Mesendoderm (in vitro differentiated cells): ENCODE data around the gene ABCB8.
"Not testable (repeated sequence)": the region's sequence is repeated elsewhere in the genome, so short reads cannot be mapped to it uniquely, and the experiment has no call there.

Experiments used
- DNase-seq: peaks from one replicate; pipeline ENCODE4 v3.0.0; 2013
- H2AK5ac ChIP-seq: 2 replicates; pipeline ENCODE4 v1.6.1; 2013; ENCODE audit warnings: low read length, inconsistent platforms
- H2BK120ac ChIP-seq: 2 replicates; pipeline ENCODE4 v1.6.1; 2013; ENCODE audit warnings: low read depth, mild to moderate bottlenecking, low read length, moderate library complexity, mixed read lengths
- H2BK15ac ChIP-seq: replicated peaks from 2 replicates; pipeline ENCODE4 v1.6.1; 2013; ENCODE audit warnings: low read depth, mild to moderate bottlenecking, moderate library complexity
- H2BK5ac ChIP-seq: 2 replicates; pipeline ENCODE4 v1.6.1; 2013; ENCODE audit warnings: low read length, inconsistent platforms
- H3K18ac ChIP-seq: 2 replicates; pipeline ENCODE4 v1.6.1; 2013; ENCODE audit warnings: mild to moderate bottlenecking, low read length, mixed read lengths
- H3K23ac ChIP-seq: one replicate; pipeline ENCODE4 v1.6.1; 2013; ENCODE audit warnings: low read length
- H3K27ac ChIP-seq: 2 replicates; pipeline ENCODE4 v1.5.1; 2013; ENCODE audit warnings: low read depth, mild to moderate bottlenecking, inconsistent platforms, low read length, moderate library complexity
- H3K27me3 ChIP-seq: 2 replicates; pipeline ENCODE4 v1.6.1; 2013; ENCODE audit warnings: low read length, control low read depth, mild to moderate bottlenecking, inconsistent platforms; ENCODE audit not compliant: insufficient read depth, poor library complexity
- H3K36me3 ChIP-seq: 2 replicates; pipeline ENCODE4 v1.6.1; 2013; ENCODE audit warnings: low read length, inconsistent platforms; ENCODE audit not compliant: control insufficient read depth, insufficient read depth
- H3K4ac ChIP-seq: one replicate; pipeline ENCODE4 v1.6.1; 2013; ENCODE audit warnings: low read depth, mild to moderate bottlenecking, low read length, moderate library complexity
- H3K4me1 ChIP-seq: 2 replicates; pipeline ENCODE4 v1.6.1; 2013; ENCODE audit warnings: low read depth, low read length, inconsistent platforms; ENCODE audit not compliant: control insufficient read depth
- H3K4me2 ChIP-seq: 2 replicates; pipeline ENCODE4 v1.6.1; 2013; ENCODE audit warnings: low read length
- H3K4me3 ChIP-seq: 2 replicates; pipeline ENCODE4 v1.5.1; 2013; ENCODE audit warnings: mild to moderate bottlenecking, low read length
- H3K56ac ChIP-seq: one replicate; pipeline ENCODE4 v1.6.1; 2013; ENCODE audit warnings: low read length
- H3K79me1 ChIP-seq: 2 replicates; pipeline ENCODE4 v1.6.1; 2013; ENCODE audit warnings: low read length, inconsistent platforms
- H3K79me2 ChIP-seq: 2 replicates; pipeline ENCODE4 v1.6.1; 2013; ENCODE audit warnings: mild to moderate bottlenecking, low read length; ENCODE audit not compliant: control insufficient read depth, insufficient read depth
- H3K9ac ChIP-seq: 2 replicates; pipeline ENCODE4 v1.6.1; 2013; ENCODE audit warnings: low read length, inconsistent platforms
- H4K5ac ChIP-seq: one replicate; pipeline ENCODE4 v1.6.1; 2013; ENCODE audit warnings: low read length
- H4K8ac ChIP-seq: one replicate; pipeline ENCODE4 v1.6.1; 2013; ENCODE audit warnings: low read depth, mild to moderate bottlenecking, control low read depth, low read length, moderate library complexity
- WGBS: extraction: QIAGEN DNeasy Blood & Tissue Kit; methylation state at CpG from one replicate; pipeline ENCODE4 v1.1.7; 2013; ENCODE audit warnings: low lambda C conversion rate, missing lambda C conversion rate; ENCODE audit not compliant: insufficient coverage; ENCODE audit errors: extremely low coverage; 5-methylcytosine and 5-hydroxymethylcytosine counted together

ABCB8 gene

GRCh38 chr7:151040616-151041375, 12.5 kb downstream of the ABCB8 start:
- no peak overlapping the region for H2BK120ac ChIP-seq
- no peak overlapping the region for H3K23ac ChIP-seq
- no peak overlapping the region for H2BK15ac ChIP-seq
- H2BK5ac ChIP-seq, result no peak overlapping the region
- no peak overlapping the region for H4K5ac ChIP-seq
- no peak overlapping the region for H3K18ac ChIP-seq
- no peak overlapping the region for H4K8ac ChIP-seq
- DNase-seq, result no peak
- H3K79me2 ChIP-seq, result no peaks in the 10 kb centered on the region
- H3K56ac ChIP-seq, result no peak overlapping the region
- no peaks in the 10 kb centered on the region for H3K79me1 ChIP-seq
- no peak overlapping the region for H3K27ac ChIP-seq
- H3K36me3 ChIP-seq, result peaks cover 2% of the 10 kb centered on the region
- WGBS, result no CpG with 5 or more reads among the region's 30 CpGs
- no peak overlapping the region for H3K4me2 ChIP-seq
- H2AK5ac ChIP-seq, result no peak overlapping the region
- H3K4me1 ChIP-seq, result no peaks in the 10 kb centered on the region
- no peaks in the 10 kb centered on the region for H3K27me3 ChIP-seq
- no peak overlapping the region for H3K4ac ChIP-seq
- H3K9ac ChIP-seq, result no peak overlapping the region
- H3K4me3 ChIP-seq, result no peak overlapping the region

GRCh38 chr7:151043449-151043848, 15.2 kb downstream of the ABCB8 start:
- H3K4me1 ChIP-seq, H3K27me3 ChIP-seq, H3K4me3 ChIP-seq, H4K5ac ChIP-seq, H3K36me3 ChIP-seq, H3K4ac ChIP-seq, H3K9ac ChIP-seq, H3K23ac ChIP-seq, H2BK5ac ChIP-seq, H2BK120ac ChIP-seq, H2BK15ac ChIP-seq, H2AK5ac ChIP-seq, H3K79me1 ChIP-seq, H4K8ac ChIP-seq, H3K79me2 ChIP-seq, H3K27ac ChIP-seq, H3K56ac ChIP-seq, H3K18ac ChIP-seq, DNase-seq, H3K4me2 ChIP-seq: not testable (repeated sequence)
- WGBS, result no CpG with 5 or more reads among the region's 10 CpGs

- Histone ChIP-seq H4K5ac (no peak overlapping the region), H2BK5ac (no peak overlapping the region), H3K9ac (no peak overlapping the region), H3K79me2 (no peaks in the 10 kb centered on the region), H3K4me2 (no peak overlapping the region), H3K4me3 (no peak overlapping the region), H3K4ac (no peak overlapping the region), H3K36me3 (no peaks in the 10 kb centered on the region), H4K8ac (no peak overlapping the region), H3K4me1 (no peaks in the 10 kb centered on the region), H2BK15ac (no peak overlapping the region), H3K18ac (no peak overlapping the region), H3K56ac (no peak overlapping the region), H2AK5ac (no peak overlapping the region), H3K27ac (no peak overlapping the region), H2BK120ac (no peak overlapping the region), H3K23ac (no peak overlapping the region), H3K79me1 (no peaks in the 10 kb centered on the region), H3K27me3 (no peaks in the 10 kb centered on the region)
- DNase-seq, result no peak
- no CpG with 5 or more reads among the region's 20 CpGs for WGBS
Measured at GRCh38 chr7:151043959-151044358, 15.7 kb downstream of the ABCB8 start.

GRCh38 chr7:151045262-151045661, 17.0 kb downstream of the ABCB8 start:
- no peak overlapping the region for H3K9ac ChIP-seq
- H2BK15ac ChIP-seq, result no peak overlapping the region
- H3K4ac ChIP-seq, result no peak overlapping the region
- no peak overlapping the region for H4K8ac ChIP-seq
- H3K4me1 ChIP-seq, result no peaks in the 10 kb centered on the region
- no peak overlapping the region for H3K23ac ChIP-seq
- WGBS, result no CpG with 5 or more reads among the region's 11 CpGs
- H3K27ac ChIP-seq, result no peak overlapping the region
- no peak overlapping the region for H3K4me2 ChIP-seq
- DNase-seq, result no peak
- H3K27me3 ChIP-seq, result peaks cover under 1% of the 10 kb centered on the region
- H3K56ac ChIP-seq, result no peak overlapping the region
- no peaks in the 10 kb centered on the region for H3K79me1 ChIP-seq
- H2BK120ac ChIP-seq, result no peak overlapping the region
- H3K36me3 ChIP-seq, result no peaks in the 10 kb centered on the region
- H3K79me2 ChIP-seq, result no peaks in the 10 kb centered on the region
- H2AK5ac ChIP-seq, result no peak overlapping the region
- H2BK5ac ChIP-seq, result no peak overlapping the region
- no peak overlapping the region for H3K4me3 ChIP-seq
- no peak overlapping the region for H3K18ac ChIP-seq
- no peak overlapping the region for H4K5ac ChIP-seq

GRCh38 chr7:151045967-151046366, 17.7 kb downstream of the ABCB8 start:
- no peak overlapping the region for H3K56ac ChIP-seq
- H3K4ac ChIP-seq, result no peak overlapping the region
- no peak overlapping the region for H3K27ac ChIP-seq
- no peak overlapping the region for H2BK120ac ChIP-seq
- H3K27me3 ChIP-seq, result peaks cover 1% of the 10 kb centered on the region
- H3K23ac ChIP-seq, result no peak overlapping the region
- no peaks in the 10 kb centered on the region for H3K79me2 ChIP-seq
- no peak overlapping the region for H3K18ac ChIP-seq
- H3K4me3 ChIP-seq, result no peak overlapping the region
- no peaks in the 10 kb centered on the region for H3K79me1 ChIP-seq
- H4K8ac ChIP-seq, result no peak overlapping the region
- no peaks in the 10 kb centered on the region for H3K4me1 ChIP-seq
- DNase-seq, result no peak
- H3K4me2 ChIP-seq, result no peak overlapping the region
- H3K9ac ChIP-seq, result no peak overlapping the region
- H3K36me3 ChIP-seq, result no peaks in the 10 kb centered on the region
- no peak overlapping the region for H4K5ac ChIP-seq
- no peak overlapping the region for H2BK5ac ChIP-seq
- WGBS, result no CpG with 5 or more reads among the region's 9 CpGs
- H2AK5ac ChIP-seq, result no peak overlapping the region
- no peak overlapping the region for H2BK15ac ChIP-seq
